ENCODE results near the gene OR51A4. TPM values are rescaled to one million over a fixed set of nuclear protein-coding genes. Genes with fewer than 3 reads are reported as not detected.

Gene OR51A4
- total RNA-seq: not detected in 2 replicates

GRCh38 chr11:4947505-4947904, at the start of gene OR51A4:
TSS of gene OR51A4 (minus strand) at chr11:4947605. CDS start at chr11:4947100, 505 bp downstream.

DNA sequence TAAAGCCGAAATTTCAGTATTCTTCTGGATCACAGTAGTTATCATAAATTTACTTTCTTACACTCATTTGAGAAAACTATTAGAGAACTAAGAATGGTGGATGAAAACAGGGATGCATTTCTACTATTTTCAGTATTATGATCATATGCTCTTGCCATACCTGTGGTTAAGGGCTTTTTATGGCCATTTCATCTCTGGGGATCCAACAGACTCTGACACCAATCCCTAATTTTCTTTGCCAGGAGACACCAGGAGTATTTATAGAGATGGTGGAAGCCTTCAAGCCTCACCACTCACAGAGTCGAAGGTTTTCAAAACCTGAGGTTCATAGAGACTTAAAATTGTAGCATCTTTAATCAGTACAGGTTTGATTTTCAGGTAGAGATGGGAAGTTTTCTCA, 47.1 kb upstream of the OR51A4 start, which contains the start of gene OR51L1:
Gene OR51L1, plus strand, starts transcription at position 301 of the 400 bp plus-strand sequence. CDS start 4,132 bp downstream, outside the sequence.

GRCh38 chr11:4955613-4956012, 8.2 kb upstream of the OR51A4 start, which contains the start of gene OR51A2:
TSS of gene OR51A2 (minus strand) at chr11:4955713. CDS start at chr11:4955713, 0 bp downstream.

DNA sequence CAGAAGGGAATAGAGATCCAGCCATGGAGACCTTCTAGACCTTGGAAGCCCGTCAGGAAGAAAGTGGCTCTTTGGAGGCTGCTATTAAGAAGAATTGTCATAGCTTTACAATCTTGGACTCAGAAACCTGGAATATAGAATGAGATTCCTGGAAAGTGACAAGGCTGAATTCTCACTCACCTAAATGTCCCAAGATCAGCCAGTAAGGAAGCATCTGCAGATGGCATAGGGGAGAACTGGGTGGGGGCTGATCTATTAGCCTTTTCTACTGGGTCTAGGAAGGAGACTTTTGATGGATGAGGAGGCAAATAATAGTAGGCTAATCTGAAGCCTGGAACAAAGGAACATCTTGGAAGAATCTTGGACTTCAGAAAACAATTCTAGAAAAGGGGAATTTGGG, 23.2 kb downstream of the OR51A4 start, which contains the start of gene OR51G1:
Gene OR51G1, minus strand, starts transcription at position 101 of the 400 bp plus-strand sequence. Its CDS starts 0 bp downstream, at position 101.

GRCh38 chr11:4919250-4919649, 28.2 kb downstream of the OR51A4 start, which contains the start of gene OR51G2:
TSS of gene OR51G2 (minus strand) at chr11:4919350. CDS start at chr11:4915663, 3,687 bp downstream.

GRCh38 chr11:4903484-4903883, 43.9 kb downstream of the OR51A4 start, which contains the start of gene OR51A7:
TSS of gene OR51A7 (plus strand) at chr11:4903783. CDS start at chr11:4907370, 3,587 bp downstream.

Other genes starting within 250 kb of the OR51A4 start
- not detected in 2 replicates for gene OR51E2, start 249.8 kb downstream of the OR51A4 start, total RNA-seq
- not detected in 2 replicates for gene MMP26, start 242.8 kb downstream of the OR51A4 start, total RNA-seq
- not detected in 2 replicates for gene OR51F1, start 177.7 kb downstream of the OR51A4 start, total RNA-seq
- not detected in 2 replicates for gene OR52R1, start 143.2 kb downstream of the OR51A4 start, total RNA-seq
- not detected in 2 replicates for gene OR51F2, start 126.3 kb downstream of the OR51A4 start, total RNA-seq
- not detected in 2 replicates for gene OR51S1, start 98.4 kb downstream of the OR51A4 start, total RNA-seq
- not detected in 2 replicates for gene OR51T1, start 65.7 kb downstream of the OR51A4 start, total RNA-seq
- gene OR51A7, start 43.8 kb downstream of the OR51A4 start, total RNA-seq: not detected in 2 replicates
- not detected in 2 replicates for gene OR51G2, start 28.3 kb downstream of the OR51A4 start, total RNA-seq
- not detected in 2 replicates for gene OR51G1, start 23.3 kb downstream of the OR51A4 start, total RNA-seq
- gene OR51A2, start 8.1 kb upstream of the OR51A4 start, total RNA-seq: not detected in 2 replicates
- not detected in 2 replicates for gene OR51L1, start 47.2 kb upstream of the OR51A4 start, total RNA-seq
- not detected in 2 replicates for gene OR52J3, start 98.9 kb upstream of the OR51A4 start, total RNA-seq
- gene OR52E2, start 112.0 kb upstream of the OR51A4 start, total RNA-seq: not detected in 2 replicates
- gene OR52E1, start 122.0 kb upstream of the OR51A4 start, total RNA-seq: not detected in 2 replicates
- not detected in 2 replicates for gene OR52A5, start 190.8 kb upstream of the OR51A4 start, total RNA-seq
- gene OR52A1, start 207.2 kb upstream of the OR51A4 start, total RNA-seq: not detected in 2 replicates